ENCODE data around the gene STAB2. TPM values are rescaled to one million over a fixed set of nuclear protein-coding genes. Genes with fewer than 3 reads are reported as not detected.

The STAB2 gene
- total RNA-seq, 4 donors from 2014 or later, result 0.27 to 6.5 (median 1.2) TPM

DNA sequence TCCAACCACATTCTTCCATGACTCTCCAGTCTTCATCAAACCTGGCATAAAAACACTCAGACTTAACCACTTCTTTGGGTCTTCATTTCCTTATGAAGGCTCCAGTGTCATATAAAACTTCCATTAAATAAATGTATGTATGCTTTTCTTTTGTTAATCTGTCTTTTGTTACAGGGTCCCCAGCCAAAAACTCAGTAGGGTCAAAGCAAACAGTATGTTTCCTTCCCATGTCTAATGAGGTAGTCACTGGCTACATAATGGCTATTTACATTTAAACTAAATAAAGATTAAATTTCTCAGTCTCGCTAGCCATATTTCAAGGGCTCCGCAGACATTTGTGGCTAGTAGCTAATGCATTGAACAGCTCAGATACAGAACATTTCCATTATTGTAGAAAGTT lies 40.1 kb upstream of the STAB2 start:
- WGBS, 2 donors, result 63 to 93% methylated on average over 2 of the region's 2 CpGs
- intact Hi-C loops (cut with DNase I), result loop anchor here (10.0 kb wide), 1 partner anchor 592 kb away; the partner anchor contains the start of gene ASCL1
- Histone ChIP-seq H3K27me3 (no peaks in the 10 kb centered on the region), H3K9me3 (no peaks in the 10 kb centered on the region), H3K27ac (no peak overlapping the region), H3K36me3 (no peaks in the 10 kb centered on the region), H3K4me3 (replicated peaks in 1 of 3) (no peak overlapping the region), H3K4me1 (no peaks in the 10 kb centered on the region)
- DNase-seq, result no peak
- TF ChIP-seq CTCF (IDR thresholded peaks at IDR 0.05), result no peak
- no peak for TF ChIP-seq POLR2A (IDR thresholded peaks at IDR 0.05)

- WGBS, 2 donors, result 40 to 43% methylated on average over 3 of the region's 3 CpGs
- no peak overlapping the region for H3K4me3 ChIP-seq (replicated peaks in 1 of 3)
- intact Hi-C loops (cut with DNase I), result loop anchor here (10.0 kb wide), 1 partner anchor 593 kb away; the partner anchor contains the start of gene ASCL1
- no peaks in the 10 kb centered on the region for H3K27me3 ChIP-seq
- no peaks in the 10 kb centered on the region for H3K4me1 ChIP-seq
- no peak overlapping the region for H3K27ac ChIP-seq
- no peak for DNase-seq
- no peaks in the 10 kb centered on the region for H3K36me3 ChIP-seq
- TF ChIP-seq POLR2A (IDR thresholded peaks at IDR 0.05), result no peak
- no peak for TF ChIP-seq CTCF (IDR thresholded peaks at IDR 0.05)
- no peaks in the 10 kb centered on the region for H3K9me3 ChIP-seq
Measured at GRCh38 chr12:103547376-103547775, 39.7 kb upstream of the STAB2 start.

DNA sequence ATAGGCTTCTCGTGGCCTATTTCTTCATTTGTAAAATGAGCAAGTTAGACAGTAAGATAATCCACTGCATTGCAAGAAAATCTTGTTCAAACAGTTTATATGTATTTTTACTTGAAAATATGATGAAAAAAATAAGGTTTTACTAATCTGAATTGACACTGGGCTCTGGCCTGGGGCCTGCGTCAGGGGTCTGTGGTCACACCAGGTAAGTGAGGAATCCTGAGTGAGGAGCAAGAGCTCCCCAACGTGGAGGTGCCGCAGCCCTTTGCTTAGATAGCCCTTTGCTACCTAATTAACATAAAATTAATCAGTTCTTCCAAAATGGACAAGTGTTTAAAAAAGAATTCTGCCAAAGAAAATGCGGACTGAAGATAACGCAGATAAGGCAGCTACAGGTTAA lies 39.1 kb upstream of the STAB2 start:
- H3K27ac ChIP-seq, result no peak overlapping the region
- no peaks in the 10 kb centered on the region for H3K4me1 ChIP-seq
- H3K36me3 ChIP-seq, result no peaks in the 10 kb centered on the region
- DNase-seq, result no peak
- TF ChIP-seq POLR2A (IDR thresholded peaks at IDR 0.05), result no peak
- TF ChIP-seq CTCF (IDR thresholded peaks at IDR 0.05), result no peak
- intact Hi-C loops (cut with DNase I), result loop anchor here (10.0 kb wide), 1 partner anchor 593 kb away; the partner anchor contains the start of gene ASCL1
- no peak overlapping the region for H3K4me3 ChIP-seq (replicated peaks in 1 of 3)
- no peaks in the 10 kb centered on the region for H3K27me3 ChIP-seq
- WGBS, 2 donors, result 62 to 67% methylated on average over 6 of the region's 6 CpGs
- no peaks in the 10 kb centered on the region for H3K9me3 ChIP-seq

DNA sequence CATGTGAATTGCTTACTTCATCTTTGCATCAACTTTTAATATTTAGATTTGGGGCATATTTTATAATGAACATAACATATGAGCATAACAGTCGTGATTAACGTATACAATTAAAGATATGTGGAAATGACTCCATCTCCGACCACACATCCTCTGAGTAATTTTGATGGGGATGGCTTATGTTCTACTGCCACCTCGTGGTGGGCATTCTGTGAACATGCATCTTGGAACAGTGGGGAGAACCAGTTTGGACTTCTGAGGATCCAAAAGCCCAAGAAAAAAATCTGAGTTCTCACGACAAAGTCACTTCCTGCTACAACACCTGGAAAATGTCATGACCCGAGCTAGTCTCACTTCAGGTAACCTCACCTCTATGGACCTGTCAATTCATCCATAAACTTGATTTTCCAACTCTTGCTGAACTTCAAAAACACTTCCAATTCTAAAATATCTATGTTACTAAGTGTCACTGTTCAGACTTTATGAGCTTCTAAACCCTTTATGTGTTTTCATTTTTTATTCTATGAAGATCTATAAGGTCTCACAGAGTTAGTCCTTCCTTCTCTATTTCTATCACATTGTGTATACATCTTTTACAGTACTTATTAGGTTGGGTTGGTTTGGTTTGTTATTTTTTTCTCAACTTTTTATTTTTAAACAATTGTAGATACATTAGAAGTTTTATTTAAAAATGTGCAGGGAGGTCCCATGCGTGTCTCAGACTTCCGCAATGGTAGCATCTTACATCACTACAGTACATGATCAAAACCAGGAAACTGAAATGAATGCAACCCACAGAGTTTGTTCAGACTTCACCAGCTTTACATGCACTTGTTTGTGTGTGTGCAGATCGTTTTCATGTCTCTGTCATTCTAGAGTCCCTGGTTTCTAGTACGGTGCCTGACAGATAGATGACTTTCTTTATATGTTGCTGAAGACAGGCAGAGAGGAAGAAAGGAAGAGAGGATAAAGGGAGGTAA lies 38.2 kb upstream of the STAB2 start:
- no peaks in the 10 kb centered on the region for H3K9me3 ChIP-seq
- no peak overlapping the region for H3K27ac ChIP-seq
- H3K27me3 ChIP-seq, result no peaks in the 10 kb centered on the region
- DNase-seq, result peak; percentile 57 to 67
- no peak overlapping the region for H3K4me3 ChIP-seq (replicated peaks in 1 of 3)
- WGBS, 2 donors, result 22 to 29% methylated on average over 10 of the region's 10 CpGs
- TF ChIP-seq CTCF (IDR thresholded peaks at IDR 0.05) (peak; percentile 24 to 80 (median 72)), POLR2A (IDR thresholded peaks at IDR 0.05) (no peak)
- intact Hi-C loops (cut with DNase I), result loop anchor here (10.0 kb wide), 1 partner anchor 594 kb away; the partner anchor contains the start of gene ASCL1
- no peaks in the 10 kb centered on the region for H3K4me1 ChIP-seq
- H3K36me3 ChIP-seq, result no peaks in the 10 kb centered on the region

Measured in thyroid gland (tissue), 4 donors.